WERI-Rb-1 (cell line): Measurements from ENCODE around the gene C16orf74.

Source experiments
- DNase-seq: peaks from one replicate; pipeline ENCODE4 v3.0.0-alpha.2; 2020
- H3K27ac ChIP-seq: fragments of 250-450 bp; sonication (Bioruptor Pico); 2 replicates; pipeline ENCODE4 v1.5.1; 2020; ENCODE audit warnings: mild to moderate bottlenecking, moderate library complexity
- H3K27me3 ChIP-seq: fragments of 250-450 bp; sonication (Bioruptor Pico); 2 replicates; pipeline ENCODE4 v1.5.1; 2021; ENCODE audit warnings: mild to moderate bottlenecking, low read depth, moderate library complexity; ENCODE audit not compliant: insufficient read depth, severe bottlenecking
- H3K36me3 ChIP-seq: fragments of 250-450 bp; sonication (Bioruptor Pico); 2 replicates; pipeline ENCODE4 v1.5.1; 2020; ENCODE audit warnings: mild to moderate bottlenecking, moderate library complexity
- H3K4me3 ChIP-seq: 2 replicates; pipeline ENCODE4 v1.5.1; 2011; ENCODE audit warnings: low read depth, mild to moderate bottlenecking, control low read depth, low read length
- H3K9me3 ChIP-seq: fragments of 250-450 bp; sonication (Bioruptor Pico); 2 replicates; pipeline ENCODE4 v1.5.1; 2021; ENCODE audit warnings: mild to moderate bottlenecking, moderate library complexity; ENCODE audit not compliant: severe bottlenecking
- CTCF ChIP-seq: IDR thresholded peaks from 2 replicates; pipeline ENCODE4 v1.5.1; 2011; ENCODE audit warnings: low read depth, mild to moderate bottlenecking, control low read depth, inconsistent platforms, low read length

Gene C16orf74

DNA sequence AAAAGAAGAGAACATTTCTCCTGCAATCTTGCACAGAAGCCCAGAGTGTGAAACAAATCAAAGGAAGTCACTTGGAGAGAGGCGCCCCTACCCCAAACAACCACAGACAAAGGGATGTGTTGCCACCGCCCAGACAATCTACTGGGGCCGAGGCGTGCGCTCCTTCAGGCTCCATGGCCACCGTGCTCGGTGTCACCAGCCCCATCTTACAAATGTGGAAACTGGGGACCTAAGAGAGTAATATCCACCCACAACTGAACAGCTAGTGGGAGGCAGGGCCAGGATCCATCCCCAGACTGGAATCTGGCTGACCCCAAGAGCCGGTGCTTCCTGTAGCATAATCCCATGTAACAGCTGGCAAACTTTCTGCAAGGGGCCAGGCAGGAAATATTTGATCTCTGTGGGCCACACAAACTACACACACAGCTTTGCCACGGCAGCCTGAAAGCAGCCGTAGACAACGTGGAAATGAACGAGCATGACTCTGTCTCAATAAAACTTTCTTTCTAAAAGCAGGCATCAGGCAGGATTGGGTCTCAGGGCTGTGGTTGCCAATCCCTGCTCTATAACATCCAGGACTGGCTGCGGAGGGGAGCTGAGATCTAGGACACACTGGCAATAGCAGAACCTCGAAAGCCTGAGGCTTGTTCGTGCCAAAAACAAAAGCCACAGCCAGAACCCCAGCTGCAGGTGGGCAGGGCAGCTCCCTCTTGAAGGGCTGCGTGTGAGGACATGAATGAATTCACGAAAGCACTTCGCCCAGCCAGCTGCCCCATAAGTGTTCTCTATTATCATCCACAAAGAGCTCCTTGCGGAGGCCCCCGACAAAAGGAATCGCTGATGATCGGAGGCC lies 35.5 kb downstream of the C16orf74 start:
- Histone ChIP-seq H3K27me3 (no peaks in the 10 kb centered on the region), H3K9me3 (no peaks in the 10 kb centered on the region), H3K36me3 (no peaks in the 10 kb centered on the region), H3K27ac (peak overlapping the region; percentile 59), H3K4me3 (no peak overlapping the region)
- TF ChIP-seq CTCF, result no peak
- DNase-seq, result peak; percentile 25

GRCh38 chr16:85712801-85713200 lies 38.1 kb downstream of the C16orf74 start:
- H3K27me3 ChIP-seq, result no peaks in the 10 kb centered on the region
- no peak for DNase-seq
- H3K4me3 ChIP-seq, result no peak overlapping the region
- H3K36me3 ChIP-seq, result no peaks in the 10 kb centered on the region
- no peak for TF ChIP-seq CTCF
- no peak overlapping the region for H3K27ac ChIP-seq
- H3K9me3 ChIP-seq, result no peaks in the 10 kb centered on the region

DNA sequence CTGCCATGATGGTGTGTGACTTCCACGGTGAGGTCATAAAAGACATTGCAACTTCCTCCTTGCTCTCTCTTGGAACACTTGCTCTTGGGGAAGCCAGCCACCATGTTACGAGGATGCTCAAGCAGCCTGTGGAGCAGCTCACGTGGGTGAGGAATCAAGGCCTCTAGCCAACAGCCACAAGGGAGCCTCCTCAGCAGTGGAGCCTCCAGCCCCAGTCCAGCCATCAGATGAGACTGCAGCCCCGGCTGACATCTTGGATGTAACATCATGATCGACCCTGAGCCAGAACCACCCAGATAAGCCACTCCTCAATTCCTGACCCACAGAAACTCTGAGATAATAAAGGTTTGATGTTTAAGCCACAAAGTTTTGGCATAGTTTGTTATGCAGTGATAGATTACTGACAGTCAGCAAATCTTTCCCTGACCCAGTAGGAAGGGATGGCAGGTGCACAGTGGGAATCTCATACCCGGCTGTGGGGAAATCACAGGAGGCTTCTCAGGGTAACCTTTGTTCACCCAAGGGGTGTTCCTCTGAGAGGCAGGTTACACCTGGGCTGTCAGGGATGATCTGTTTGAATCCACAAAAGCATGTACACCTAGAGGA lies 38.8 kb downstream of the C16orf74 start:
- no peaks in the 10 kb centered on the region for H3K36me3 ChIP-seq
- no peak overlapping the region for H3K27ac ChIP-seq
- no peaks in the 10 kb centered on the region for H3K9me3 ChIP-seq
- no peak overlapping the region for H3K4me3 ChIP-seq
- DNase-seq, result no peak
- no peaks in the 10 kb centered on the region for H3K27me3 ChIP-seq
- no peak for TF ChIP-seq CTCF

DNA sequence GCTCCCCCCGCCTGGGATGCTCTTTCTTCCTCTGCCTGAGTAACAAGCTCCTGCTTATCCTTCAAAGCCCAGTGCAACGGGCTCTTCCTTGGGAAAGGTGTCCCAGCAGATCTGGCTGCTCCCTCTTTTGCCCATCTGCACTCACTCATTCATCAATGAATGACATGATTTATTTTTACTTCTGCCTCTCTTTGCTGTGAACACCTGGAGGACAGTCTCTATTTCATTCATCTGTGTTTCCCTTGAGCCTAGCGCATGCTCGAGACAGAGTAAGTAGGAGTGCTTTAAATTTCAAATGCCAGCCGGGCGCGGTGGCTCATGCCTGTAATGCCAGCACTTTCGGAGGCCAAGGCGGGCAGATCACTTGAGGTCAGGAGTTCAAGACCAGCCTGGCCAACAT lies 40.2 kb downstream of the C16orf74 start:
- DNase-seq, result no peak
- H3K9me3 ChIP-seq, result no peaks in the 10 kb centered on the region
- TF ChIP-seq CTCF, result no peak
- H3K27ac ChIP-seq, result no peak overlapping the region
- H3K36me3 ChIP-seq, result no peaks in the 10 kb centered on the region
- no peak overlapping the region for H3K4me3 ChIP-seq
- no peaks in the 10 kb centered on the region for H3K27me3 ChIP-seq

GRCh38 chr16:85709766-85710585 lies 40.9 kb downstream of the C16orf74 start:
- TF ChIP-seq CTCF, result no peak
- H3K27ac ChIP-seq, result no peak overlapping the region
- H3K4me3 ChIP-seq, result no peak overlapping the region
- no peaks in the 10 kb centered on the region for H3K36me3 ChIP-seq
- no peak for DNase-seq
- no peaks in the 10 kb centered on the region for H3K27me3 ChIP-seq
- H3K9me3 ChIP-seq, result no peaks in the 10 kb centered on the region
